Pons (tissue), 1 donor: ENCODE measurements around the gene DLAT.
"Not testable (repeated sequence)": the region's sequence is repeated elsewhere in the genome, so short reads cannot be mapped to it uniquely, and the experiment has no call there.

ENCODE experiments used
- DNase-seq: peaks from one replicate; pipeline ENCODE4 v3.0.0-alpha.2; 2016; ENCODE audit warnings: low spot score

The DLAT gene

DNA sequence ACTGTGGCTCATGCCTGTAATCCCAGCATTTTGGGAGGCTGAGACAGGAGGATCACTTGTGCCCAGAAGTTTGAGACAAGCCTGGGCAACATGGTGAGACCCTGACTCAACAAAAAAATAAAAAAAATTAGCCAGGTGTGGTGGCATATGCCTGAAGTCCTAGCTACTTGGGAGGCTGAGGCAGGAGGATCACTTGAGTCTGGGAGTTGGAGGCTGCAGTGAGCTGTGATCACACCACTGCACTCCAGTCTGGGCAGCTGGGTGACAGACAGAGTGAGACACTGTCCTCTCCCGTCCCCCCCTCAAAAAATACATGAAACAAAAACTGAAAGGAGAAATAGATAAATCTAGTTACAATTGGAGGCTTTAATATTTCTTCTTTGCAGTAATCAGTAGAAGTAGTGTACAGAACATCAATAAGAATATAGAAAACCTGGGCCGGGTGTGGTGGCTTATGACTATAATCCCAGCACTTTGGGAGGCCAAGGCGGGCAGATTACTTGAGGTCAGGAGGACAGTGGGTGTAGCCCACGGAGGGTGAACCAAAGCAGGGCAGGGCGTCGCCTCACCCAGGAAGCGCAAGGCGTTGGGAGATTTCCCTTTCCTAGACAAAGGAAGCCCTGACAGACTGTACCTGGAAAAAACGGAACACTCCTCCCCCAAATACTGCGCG is 19.6 kb upstream of the DLAT start:
- DNase-seq: no peak

DNA sequence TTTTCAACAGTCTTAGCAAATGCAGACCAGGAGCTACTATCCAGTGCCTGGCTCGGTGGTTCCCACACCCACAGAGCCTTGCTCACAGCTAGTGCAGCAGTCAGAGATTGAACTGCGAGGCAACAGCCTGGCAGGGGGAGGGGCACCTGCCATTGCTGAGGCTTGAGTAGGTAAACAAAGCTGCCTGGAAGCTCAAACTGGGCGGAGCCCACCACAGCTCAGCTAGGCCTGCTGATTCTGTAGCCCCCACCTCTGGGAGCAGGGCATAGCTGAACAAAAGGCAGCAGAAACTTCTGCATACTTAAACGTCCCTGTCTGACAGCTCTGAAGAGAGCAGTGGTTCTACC is 19.1 kb upstream of the DLAT start:
- DNase-seq: not testable (repeated sequence)

DNA sequence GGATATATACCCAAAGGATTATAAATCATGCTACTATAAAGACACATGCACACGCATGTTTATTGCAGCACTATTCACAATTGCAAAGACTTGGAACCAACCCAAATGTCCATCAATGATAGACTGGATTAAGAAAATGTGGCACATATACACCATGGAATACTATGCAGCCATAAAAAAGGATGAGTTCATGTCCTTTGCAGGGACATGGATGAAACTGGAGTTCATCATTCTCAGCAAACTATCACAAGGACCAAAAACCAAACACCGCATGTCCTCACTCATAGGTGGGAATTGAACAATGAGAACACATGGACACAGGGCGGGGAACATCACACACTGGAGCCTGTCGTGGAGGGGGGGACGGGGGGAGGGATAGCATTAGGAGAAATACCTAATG is 13.8 kb upstream of the DLAT start:
- DNase-seq: not testable (repeated sequence)

DNA sequence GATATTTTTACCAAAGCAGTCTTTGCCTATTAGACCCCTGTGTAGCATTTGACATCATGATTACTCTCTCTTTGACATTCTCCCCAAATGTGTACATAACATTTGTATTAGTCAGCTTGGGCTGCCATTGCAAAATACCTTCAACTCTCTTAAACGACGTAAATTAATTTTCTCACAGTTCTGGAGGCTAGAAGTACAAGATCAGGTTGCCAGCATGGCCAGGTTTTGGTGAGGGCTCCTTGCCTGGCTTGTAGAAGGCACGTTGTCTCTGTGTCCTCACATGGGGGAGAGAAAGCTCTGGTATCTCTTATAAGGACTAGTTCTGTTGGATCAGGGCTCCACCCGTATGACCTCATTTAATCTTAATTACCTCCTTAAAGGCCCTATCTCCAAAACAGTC is 12.3 kb upstream of the DLAT start:
- no peak for DNase-seq

DNA sequence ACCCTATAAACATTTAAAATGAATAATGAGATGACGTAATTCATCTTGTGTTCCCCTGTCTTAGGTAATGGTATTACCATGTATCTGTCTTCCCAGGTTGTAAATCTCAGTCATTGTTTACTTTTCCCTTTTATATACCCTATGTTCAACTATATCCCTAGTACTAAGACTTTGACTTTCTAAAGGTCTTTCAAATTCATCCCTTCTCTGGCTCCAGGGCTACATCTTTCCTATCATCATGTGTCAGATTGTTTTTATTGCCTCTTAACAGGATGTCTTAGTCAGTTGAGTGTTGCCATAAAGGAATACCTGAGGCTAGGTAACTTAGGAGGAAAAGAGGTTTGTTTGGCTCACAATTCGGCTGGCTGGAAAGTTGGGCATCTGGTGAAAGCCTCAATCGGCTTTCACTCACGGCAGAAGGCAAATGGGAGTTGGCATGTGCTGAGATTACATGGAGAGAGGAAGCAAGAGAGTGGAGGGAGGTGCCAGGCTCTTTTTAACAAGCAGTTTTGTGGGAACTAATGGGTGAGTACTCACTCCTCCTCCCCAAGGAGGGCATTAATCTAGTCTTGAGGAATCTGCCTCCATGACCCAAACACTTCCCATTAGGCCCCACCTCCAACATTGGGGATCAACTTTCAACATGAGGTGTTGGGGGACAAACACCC is 11.6 kb upstream of the DLAT start:
- DNase-seq: no peak

DNA sequence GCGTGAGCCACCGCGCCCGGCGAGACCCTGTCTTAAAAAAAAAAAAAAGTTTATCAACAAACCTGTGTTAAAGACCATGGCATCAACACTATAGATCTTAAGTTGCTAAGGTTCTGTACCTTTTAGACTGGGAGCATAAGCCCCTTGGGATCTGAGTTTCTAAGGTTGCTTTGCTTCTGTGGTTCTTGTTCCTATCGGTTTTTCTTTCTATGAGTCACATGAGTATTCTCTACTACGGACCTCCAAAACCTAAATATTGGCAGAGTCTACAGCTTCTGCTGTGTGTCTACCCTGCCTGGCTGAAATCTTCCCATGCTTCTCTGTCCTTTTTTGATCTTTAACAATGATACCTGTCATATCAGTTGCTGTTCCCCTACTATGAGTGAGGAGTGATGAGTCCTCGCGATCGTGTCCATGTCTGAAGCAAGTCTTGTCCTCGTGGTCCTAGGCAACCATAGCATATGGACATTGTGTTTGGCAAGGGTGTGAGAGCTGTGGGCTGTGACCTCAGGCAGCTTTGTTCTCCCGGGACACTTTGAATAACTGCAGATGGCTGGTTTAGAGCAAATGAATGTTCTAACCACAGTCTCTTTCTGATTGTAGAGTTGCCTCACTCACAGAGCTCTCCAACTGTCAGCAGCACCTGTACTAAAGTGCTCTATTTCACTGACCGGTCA is 9.0 kb upstream of the DLAT start:
- no peak for DNase-seq

DNA sequence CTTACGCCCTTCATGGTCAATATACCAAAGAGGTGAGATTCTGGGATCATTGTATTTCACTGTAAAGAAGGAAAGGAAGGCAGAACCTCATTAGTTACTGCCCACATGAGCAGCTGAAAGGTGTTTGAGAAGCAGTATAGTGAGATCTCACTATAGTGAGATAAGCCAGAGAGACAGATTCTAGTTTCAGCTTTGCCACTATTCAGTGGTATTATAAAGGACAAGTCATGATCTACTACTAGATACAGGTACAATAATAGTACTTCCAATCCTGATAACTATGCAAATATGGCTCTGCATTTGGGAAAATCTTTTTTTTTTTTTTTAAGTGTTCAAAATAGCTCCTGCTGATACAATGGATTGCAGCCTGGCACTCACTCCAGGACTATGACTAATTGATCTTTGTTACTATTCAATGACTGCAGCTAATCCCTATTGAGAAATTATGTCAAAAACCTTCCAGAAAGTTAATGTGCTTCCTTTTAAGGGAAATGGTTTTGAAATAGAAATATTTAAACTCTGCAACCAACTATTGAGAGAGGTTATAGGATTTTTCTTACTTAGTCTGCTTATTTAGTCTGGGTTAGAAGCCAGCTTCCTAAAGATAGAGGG is 8.3 kb upstream of the DLAT start:
- no peak for DNase-seq

DNA sequence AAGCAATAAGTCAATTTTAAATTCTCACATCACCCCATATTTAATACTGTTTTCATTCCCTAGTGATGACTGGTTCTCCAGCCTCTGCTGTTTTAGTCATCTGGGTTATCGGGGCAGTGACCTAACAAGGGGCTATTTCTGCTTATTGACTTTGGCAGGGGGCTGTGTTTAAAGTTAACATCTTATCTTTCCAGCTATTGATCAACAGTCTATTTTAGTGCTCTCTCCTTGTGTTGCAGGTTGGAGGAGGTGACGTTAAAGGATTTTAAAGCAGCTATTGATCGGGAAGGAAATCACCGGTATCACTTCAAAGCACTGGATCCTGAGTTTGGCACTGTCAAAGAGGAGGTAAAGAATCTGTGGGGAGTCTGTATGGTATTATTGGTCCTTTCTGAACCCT is 7.7 kb upstream of the DLAT start:
- no peak for DNase-seq

DNA sequence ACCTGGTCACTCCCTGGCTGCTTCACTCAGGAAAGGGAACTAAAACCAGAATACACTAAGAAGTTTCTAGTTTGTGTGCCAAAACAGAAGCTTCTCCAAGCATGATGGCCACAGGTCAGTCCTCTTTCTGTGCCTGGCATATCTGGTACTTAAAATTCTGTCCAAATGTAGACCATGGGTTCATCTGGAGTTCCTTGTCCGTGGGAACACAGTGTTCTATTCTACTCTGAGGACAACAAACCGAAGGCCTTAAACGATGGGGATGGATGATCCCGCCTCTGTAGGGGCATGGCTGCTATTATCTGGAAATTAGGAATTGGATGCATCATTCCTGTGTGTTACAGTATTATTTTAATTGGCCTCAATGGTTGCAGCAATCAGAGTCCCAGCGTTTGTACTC is 6.1 kb upstream of the DLAT start:
- DNase-seq: no peak

DNA sequence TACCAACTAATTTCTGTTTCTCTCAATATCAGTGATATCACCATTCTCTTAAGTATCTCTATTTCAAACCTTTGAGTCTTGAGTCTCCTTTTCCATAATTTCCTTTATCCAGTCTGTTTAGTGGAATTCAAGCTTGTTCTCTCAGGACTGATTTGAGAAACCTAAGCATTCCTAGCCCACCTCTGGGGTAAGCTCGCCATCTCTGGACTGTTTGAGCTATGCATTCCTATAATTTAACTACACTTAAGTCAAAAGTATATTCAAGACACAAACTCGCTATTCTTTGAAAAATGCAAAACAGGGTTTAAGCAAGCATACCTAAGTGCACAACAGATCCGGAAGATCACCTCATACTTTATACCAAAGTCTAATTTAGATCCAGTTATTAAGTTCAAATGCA is 2.1 kb upstream of the DLAT start:
- no peak for DNase-seq

DNA sequence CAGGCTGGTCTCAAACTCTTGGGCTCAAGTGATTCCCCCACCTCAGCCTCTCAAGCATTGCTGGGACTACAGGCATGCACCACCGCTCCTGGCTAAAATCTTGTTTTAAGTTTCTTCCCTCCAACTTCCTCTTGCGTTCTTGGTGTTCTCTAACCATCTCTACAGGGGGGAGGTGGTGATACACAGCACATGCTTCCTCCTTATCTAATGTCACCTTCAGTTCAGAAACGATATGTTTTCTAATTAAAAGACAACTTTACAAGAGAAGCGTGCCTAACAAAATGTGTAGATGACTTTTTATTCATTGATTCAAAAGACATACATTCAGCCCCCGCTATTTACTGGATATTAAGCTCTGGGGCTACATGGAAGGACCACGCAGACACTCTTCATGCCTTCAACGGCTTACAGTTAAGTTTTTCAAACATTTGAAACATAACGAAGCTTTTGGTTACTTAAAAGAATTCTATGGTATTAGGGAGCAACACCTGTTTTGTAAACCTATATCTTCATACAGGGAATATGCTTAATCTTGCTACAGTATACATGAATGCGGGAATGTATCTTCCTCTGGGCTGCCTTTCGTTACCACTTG is 933 bp upstream of the DLAT start:
- peak; percentile 44 for DNase-seq

DNA sequence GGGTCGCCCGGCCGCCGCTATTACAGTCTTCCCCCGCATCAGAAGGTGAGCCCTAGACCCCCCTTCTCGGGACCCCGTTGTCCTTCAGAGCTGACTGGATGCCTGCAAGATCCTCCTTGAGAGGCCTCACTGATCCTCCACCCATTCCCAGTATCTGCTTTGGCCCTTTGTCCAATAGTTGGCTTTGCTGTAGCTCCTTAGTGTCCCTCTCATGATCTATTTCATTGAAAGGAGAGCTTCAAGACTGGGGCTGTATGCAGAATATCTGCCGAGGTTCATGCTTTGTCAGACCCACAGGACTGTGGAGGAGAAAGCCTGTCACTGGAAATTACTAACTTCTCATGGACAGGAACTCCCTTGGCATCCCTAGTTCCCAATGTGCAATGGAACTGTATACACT is 499 bp downstream of the DLAT start:
- DNase-seq: peak; percentile 14

DNA sequence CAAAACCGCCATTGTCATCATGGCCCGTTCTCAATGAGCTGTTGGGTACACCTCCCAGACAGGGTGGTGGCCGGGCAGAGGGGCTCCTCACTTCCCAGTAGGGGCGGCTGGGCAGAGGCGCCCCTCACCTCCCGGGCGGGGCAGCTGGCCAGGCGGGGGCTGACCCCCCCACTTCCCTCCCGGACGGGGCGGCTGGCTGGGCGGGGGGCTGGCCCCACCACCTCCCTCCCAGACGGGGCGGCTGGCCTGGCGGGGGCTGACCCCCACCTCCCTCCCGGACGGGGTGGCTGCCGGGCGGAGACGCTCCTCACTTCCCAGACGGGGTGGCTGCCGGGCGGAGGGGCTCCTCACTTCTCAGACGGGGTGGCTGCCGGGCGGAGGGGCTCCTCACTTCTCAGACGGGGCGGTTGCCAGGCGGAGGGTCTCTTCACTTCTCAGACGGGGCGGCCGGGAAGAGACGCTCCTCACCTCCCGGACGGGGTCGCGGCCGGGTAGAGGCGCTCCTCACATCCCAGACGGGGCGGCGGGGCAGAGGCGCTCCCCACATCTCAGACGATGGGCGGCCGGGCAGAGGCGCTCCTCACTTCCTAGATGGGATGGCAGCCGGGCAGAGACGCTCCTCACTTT is 1.7 kb downstream of the DLAT start:
- DNase-seq: not testable (repeated sequence)

DNA sequence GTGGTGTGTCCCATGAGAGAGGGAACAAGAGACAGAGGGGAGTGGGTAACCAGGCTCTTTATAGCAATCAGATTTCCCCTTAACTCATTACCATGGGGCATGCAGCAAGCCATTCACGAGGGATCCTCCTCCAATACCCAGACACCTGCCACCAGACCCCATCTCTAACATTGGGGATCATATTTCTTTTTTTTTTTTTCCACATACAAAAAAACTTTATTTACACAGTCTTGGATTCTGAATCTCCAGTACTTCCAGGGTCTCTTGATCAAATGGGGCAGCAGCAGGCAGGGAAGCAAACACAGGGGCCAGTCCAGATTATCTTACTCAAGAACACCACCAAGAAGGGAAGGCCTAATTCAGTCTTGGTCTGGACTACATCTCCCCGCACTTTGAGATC is 4.3 kb downstream of the DLAT start:
- no peak for DNase-seq

DNA sequence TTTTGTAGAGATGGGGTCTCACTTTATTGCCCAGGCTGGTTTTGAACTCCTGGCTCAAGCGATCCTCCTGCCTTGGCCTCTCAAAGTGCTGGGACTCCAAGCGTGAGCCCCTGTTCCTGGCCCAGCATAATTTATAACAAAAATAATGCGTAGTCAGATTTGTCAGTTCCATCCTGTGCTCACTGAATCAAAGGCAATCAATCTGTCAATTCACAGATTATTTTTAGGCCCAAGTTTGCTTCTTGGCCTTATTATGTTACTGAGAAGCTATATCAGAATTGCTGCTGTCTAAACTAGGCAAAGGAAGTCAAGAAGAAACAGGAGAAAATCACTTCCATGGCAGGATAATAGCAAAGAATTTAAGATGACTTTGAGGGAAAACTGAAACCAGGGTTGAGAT is 8.7 kb downstream of the DLAT start:
- DNase-seq: no peak

DNA sequence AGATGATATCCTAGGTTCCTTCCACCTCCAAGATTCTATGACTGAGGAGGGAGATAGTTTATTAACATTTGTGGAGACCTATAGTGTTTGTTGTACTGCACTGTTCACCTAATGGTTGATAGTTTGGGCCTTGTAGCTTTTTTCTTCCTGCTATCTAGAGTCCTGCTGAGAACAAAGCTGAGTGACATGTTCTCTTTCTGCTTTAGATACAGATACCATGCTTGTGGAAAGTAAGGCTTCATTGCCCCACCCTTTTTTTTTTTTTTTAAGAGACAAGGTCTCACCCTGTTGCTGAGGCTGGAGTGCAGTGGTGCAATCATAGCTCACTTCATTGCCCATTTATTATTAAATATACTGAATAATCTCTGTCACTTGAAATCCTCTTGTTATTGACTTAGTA is 12.3 kb downstream of the DLAT start:
- DNase-seq: no peak

DNA sequence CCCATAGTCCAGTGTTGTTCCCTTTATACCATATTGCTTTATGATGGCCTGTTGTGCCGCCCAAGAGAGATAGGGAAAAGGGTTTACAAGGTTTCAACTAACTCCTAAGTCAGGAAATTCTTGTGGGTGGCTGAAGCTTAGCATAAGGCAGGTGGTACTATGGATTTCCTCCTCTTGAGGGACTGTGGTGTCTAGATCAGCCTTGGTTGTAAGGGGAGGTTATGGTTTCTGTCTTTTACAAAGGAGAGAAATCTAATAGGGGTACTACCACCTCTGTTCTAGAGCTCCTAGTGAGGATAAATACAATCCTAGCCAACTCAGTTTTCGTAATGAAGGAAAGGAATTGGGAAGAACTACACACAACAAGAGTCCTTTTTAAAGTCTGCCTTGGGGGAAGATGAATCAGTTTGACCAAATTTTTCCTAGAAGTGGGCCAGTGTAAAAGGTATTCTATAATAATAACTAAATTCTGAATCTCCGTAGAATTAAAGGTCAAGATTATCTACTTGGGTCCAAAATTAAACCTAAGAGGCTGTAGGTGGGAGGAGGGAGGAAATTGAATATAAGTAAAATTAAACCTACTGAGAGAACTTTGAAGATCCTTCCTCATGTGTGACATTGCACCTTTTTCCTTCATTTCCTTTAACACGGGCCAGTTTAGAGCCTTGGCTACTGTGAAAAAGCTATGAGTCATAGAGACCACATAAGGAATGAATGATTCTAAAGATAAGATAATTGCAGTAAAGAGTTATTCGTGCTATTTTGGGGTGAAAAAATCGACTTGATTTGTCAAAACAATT is 17.2 kb downstream of the DLAT start:
- DNase-seq: no peak

DNA sequence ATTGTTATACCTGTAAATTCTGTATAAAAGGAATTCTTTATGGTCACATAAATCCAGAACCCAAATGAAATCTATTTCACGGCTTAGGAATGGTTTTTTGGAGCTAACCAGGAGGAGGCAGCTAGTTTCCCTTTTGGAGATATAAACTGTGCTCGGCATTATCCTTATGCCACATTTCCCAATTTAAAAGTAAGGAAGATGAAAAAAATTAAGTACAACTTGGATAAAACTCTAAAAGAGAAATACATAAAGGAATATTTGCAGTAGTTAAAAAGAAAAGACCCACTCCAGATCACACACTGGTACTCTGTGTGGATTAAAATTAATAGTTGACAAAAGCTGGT is 17.7 kb downstream of the DLAT start:
- no peak for DNase-seq

DNA sequence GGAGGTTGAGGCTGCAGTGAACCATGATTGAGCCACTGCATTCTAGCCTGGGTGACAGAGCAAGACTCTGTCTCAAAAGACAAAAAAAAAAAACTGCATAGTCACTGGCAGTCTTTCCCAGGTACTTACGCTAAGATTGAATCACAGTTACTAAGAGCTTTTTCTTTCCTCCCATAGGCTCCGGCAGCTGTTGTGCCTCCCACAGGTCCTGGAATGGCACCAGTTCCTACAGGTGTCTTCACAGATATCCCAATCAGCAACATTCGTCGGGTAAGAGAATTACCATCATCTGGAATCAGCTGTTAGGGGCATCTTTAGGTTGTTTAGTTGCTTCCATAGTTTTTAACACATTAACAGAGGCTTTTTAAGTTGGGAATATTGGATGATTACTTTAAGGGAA is 19.8 kb downstream of the DLAT start:
- DNase-seq: no peak

DNA sequence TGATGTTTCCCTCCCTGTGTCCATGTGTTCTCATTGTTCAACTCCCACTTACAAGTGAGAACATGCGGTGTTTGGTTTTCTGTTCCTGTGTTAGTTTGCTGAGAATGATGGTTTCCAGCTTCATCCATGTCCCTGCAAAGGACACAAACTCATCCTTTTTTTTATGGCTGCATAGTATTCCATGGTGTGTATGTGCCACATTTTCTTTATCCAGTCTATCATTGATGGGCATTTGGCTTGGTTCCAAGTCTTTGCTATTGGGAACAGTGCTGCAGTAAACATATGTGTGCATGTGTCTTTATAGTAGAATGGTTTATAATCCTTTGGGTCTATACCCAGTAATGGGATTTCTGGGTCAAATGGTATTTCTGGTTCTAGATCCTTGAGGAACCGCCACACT is 21.4 kb downstream of the DLAT start:
- DNase-seq: not testable (repeated sequence)

DNA sequence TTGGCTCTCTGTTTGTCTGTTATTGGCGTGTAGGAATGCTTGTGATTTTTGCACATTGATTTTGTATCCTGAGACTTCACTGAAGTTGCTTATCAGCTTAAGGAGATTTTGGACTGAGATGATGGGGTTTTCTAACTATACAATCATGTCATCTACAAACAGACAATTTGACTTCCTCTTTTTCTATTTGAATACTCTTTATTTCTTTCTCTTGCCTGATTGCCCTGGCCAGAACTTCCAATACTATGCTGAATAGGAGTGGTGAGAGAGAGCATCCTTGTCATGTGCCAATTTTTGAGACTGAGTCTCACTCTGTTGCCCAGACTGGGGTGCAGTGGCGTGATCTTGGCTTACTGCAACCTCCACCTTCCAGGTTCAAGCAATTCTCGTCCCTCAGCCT is 23.0 kb downstream of the DLAT start:
- not testable (repeated sequence) for DNase-seq

DNA sequence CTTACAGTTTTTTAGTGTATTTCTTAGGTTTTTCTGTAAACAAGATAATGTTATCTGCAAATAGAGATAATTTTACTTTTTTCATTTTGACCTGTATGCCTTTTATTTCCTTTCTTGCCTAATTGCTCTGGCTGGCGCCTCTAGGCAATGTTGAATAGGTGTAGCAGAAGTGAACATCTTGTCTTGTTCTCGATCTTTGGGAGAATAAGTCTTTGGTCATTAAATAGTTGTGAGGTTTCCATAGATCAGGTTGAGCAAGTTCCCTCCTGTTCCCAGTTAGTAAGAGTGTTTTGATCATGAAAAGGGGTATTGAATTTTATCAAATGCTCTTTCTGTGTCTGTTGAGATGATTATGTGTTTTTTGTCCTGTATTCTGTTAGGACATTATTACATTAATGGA is 24.6 kb downstream of the DLAT start:
- DNase-seq: no peak
